Cardiac fibroblast (primary cell): Measurements from ENCODE around the gene ADAM20.

Experiments
- DNase-seq, 2 donors: peaks; one replicate each; pipeline versions ENCODE4 v3.0.0 to v3.0.0-alpha.2; 2010; ENCODE audit warnings: low read depth in 2 of 2
- H3K4me3 ChIP-seq, 2 donors: replicated peaks in 1 of 2; 1 replicate in 1 of 2; 2 replicates in 1 of 2; pipeline ENCODE4 v1.5.1; 2011; ENCODE audit warnings: low read depth in 2 of 2, low read length in 2 of 2, mild to moderate bottlenecking in 2 of 2, moderate library complexity in 1 of 2
- CTCF ChIP-seq: IDR thresholded peaks from one replicate; pipeline ENCODE4 v1.5.1; 2011; ENCODE audit warnings: low read depth, mild to moderate bottlenecking, low read length, inconsistent platforms

The ADAM20 gene

GRCh38 chr14:70534904-70535303 lies at the start of gene ADAM20:
ADAM20 (minus strand) TSS chr14:70535004; CDS start chr14:70524757, 10,247 bp downstream.
- TF ChIP-seq CTCF, result no peak
- DNase-seq, result no peak

DNA sequence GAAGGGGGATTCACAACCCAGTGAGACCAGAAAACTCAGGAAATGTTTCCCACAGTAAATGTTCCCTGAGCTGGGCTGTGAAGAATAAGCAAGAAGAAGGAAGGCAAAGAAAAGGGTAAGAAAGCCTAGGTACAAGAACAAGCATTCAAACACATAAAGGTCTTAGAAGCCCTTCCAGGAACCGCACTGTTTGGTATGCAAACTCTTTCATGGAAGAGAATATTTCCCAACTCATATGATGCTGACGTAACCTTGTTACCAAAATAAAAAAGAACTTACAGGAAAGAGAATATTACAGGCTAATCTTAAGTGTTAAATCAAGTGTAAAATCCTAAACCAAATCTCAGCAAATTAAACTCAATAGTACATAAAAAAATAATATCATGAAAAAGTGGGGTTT lies 42.1 kb upstream of the ADAM20 start:
- no peak for DNase-seq
- H3K4me3 ChIP-seq, result no peak overlapping the region
- no peak for TF ChIP-seq CTCF

More at GRCh38 chr14:70534904-70535303, at the start of gene ADAM20:
- H3K4me3 ChIP-seq, result no peak within 1 kb of the TSS

DNA sequence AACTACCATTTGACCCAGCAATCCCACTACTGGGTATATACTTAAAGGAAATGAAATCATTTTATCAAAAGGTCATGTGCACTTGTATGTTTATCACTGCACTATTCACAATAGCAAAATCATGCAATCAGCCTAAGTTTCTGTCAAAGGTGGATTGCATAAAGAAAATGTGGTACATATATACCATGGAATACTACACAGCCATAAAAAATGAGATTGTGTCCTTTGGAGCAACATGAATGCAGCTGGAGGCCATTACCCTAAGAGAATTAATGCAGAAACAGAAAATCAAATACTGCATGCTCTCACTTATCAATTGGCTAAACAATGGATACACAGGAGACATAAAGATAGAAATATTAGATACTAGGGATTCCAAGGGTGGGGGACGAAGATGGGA lies 38.2 kb upstream of the ADAM20 start:
- DNase-seq, result no peak
- TF ChIP-seq CTCF, result no peak
- no peak overlapping the region for H3K4me3 ChIP-seq

- no peak for DNase-seq
- no peak for TF ChIP-seq CTCF
- no peak overlapping the region for H3K4me3 ChIP-seq
Measured at GRCh38 chr14:70571139-70571538, 36.3 kb upstream of the ADAM20 start.

DNA sequence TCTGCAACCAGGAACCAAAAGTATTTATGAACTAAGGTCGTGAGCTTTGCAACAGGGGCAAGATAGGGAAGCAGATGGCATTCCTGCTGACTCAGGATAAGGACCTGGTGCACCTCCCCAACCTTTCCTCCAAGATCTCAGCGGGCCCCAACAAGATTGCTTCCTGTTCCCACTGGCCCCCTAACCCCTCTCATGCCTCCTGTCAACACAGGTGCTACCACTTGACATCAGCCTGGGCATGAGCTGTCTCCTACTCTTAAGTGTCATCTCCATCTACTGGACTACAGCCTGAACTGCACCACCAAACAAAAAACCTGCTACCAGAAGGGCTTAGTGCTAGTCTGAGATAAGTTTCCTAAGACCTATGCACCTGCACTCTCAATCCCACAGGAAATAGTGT lies 33.0 kb upstream of the ADAM20 start:
- DNase-seq, result peak; percentile 35 to 60
- TF ChIP-seq CTCF, result peak; percentile 68
- no peak overlapping the region for H3K4me3 ChIP-seq

- H3K4me3 ChIP-seq, result no peak overlapping the region
- no peak for DNase-seq
- no peak for TF ChIP-seq CTCF
Measured at GRCh38 chr14:70563869-70564268, 29.1 kb upstream of the ADAM20 start.

DNA sequence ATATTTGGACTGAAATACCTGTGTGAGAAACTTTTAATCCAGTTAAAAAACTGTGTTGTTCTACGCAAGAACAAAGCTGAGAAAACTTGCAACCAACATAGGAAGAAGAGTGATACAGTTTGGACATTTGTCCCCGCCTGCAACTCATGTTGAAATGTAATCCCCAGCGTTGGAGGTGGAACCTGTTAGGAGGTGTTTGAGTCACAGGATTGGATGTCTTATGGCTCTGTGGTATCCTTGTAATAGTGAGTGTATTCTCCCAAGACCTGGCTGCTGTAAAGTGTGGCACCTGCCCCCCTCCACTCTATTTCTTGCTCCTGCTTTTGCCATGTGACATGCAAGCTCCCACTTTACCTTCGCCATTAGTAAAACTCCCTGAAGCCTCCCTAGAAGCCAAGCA lies 28.6 kb upstream of the ADAM20 start:
- no peak for TF ChIP-seq CTCF
- no peak for DNase-seq
- no peak overlapping the region for H3K4me3 ChIP-seq
